Chondrocyte (in vitro differentiated cells): ENCODE results near the gene ZBTB3. TPM values are rescaled to one million over a fixed set of nuclear protein-coding genes. Genes with fewer than 3 reads are reported as not detected.

Source experiments
- DNase-seq: peaks from one replicate; pipeline ENCODE4 v3.0.0; 2021; ENCODE audit warnings: mixed read lengths, low spot score
- H3K27ac Mint-ChIP-seq: one replicate; pipeline ENCODE4 v1.8.0; 2021; ENCODE audit warnings: mild to moderate bottlenecking, moderate library complexity, mixed read lengths; ENCODE audit not compliant: unreplicated experiment
- H3K27me3 Mint-ChIP-seq: 2 replicates; pipeline ENCODE4 v1.8.0; 2021; ENCODE audit warnings: low read depth, mixed read lengths
- H3K36me3 Mint-ChIP-seq: 2 replicates; pipeline ENCODE4 v1.8.0; 2021; ENCODE audit warnings: low read depth, mixed read lengths
- H3K4me1 Mint-ChIP-seq: 2 replicates; pipeline ENCODE4 v1.8.0; 2021; ENCODE audit warnings: low read depth, mild to moderate bottlenecking, mixed read lengths
- H3K4me3 Mint-ChIP-seq: one replicate; pipeline ENCODE4 v1.8.0; 2021; ENCODE audit warnings: mild to moderate bottlenecking, moderate library complexity, mixed read lengths; ENCODE audit not compliant: unreplicated experiment
- H3K9me3 Mint-ChIP-seq: 2 replicates; pipeline ENCODE4 v1.8.0; 2021; ENCODE audit warnings: low read depth, mixed read lengths
- long read RNA-seq: library from polyadenylated mRNA; stranded (forward); transcript quantifications from one replicate; pipeline ENCODE4 v2.0.0, GENCODE V29; 2021
- total RNA-seq: library from RNA; stranded (reverse); gene quantifications from 3 replicates; pipeline ENCODE4 v1.2.1, GENCODE V29; 2021
- TF ChIP-seq, protein P1 (sequence below): fragments of 200-600 bp; sonication (generic); IDR thresholded peaks from 2 replicates; pipeline ENCODE4 v1.5.0; 2021; ENCODE audit warnings: antibody characterized with exemption, mild to moderate bottlenecking, moderate library complexity

The ZBTB3 gene
- total RNA-seq = 10.2 to 13.0 TPM (median 11.3 TPM) in 3 replicates
- long read RNA-seq, partial matches to known transcripts = 0 of 6 reads
- long read RNA-seq, other reads (novel, unspliced or antisense) = 3 of 6 reads

DNA sequence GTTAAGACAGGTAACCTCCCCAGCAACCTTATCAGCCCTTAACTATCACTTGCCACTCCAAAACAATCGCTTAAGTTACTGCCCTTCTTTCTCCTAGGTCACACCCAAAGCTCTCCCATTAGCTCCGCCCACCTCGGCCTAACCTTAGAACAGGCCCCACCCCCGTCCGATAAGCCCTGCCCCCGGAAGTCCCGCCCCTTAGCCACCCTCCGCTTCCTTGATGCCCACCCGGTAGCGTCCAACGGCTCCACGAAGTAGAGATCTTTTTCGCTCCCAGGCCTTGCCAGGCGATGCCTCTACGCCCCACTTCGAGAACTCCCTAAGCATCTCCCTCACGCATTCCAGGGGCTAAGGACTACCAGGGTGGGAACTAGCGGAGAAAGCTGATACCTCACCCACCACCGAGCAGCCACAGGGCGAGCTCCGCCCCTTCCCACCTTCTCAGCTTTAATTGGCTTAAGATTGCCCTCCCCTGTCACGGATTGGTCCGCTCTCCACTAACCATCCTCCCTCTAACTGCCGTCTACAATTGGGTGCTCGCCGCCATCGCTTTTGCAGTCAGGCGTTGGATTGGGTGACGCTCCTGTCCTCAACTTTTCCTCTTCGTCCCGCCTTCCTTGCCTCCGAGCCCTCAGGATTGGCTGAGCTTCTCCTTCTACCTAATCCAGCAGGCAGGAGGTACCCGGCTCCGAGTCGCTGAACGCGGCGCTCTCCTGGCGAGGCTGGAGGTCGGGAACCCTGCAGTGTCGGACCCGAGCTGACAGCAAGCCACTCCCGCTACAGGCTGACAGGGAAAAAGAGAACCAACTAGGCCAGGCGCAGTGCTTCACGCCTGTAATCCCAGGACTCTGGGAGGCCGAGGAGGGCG is at the start of gene ZBTB3:
Gene ZBTB3 (minus strand): TSS at position 425 of the 868 bp plus-strand sequence. CDS start 496 bp downstream, outside the sequence.
- Mint-ChIP-seq H3K27ac (peak within 1 kb of the TSS; percentile 99), H3K9me3 (no peaks in the 10 kb centered on the region), H3K36me3 (peaks cover 4% of the 10 kb centered on the region), H3K4me1 (peaks cover 20% of the 10 kb centered on the region), H3K4me3 (peak within 1 kb of the TSS; percentile 97), H3K27me3 (no peaks in the 10 kb centered on the region)
- peak; percentile 98 for DNase-seq
- TF ChIP-seq, protein P1, sequence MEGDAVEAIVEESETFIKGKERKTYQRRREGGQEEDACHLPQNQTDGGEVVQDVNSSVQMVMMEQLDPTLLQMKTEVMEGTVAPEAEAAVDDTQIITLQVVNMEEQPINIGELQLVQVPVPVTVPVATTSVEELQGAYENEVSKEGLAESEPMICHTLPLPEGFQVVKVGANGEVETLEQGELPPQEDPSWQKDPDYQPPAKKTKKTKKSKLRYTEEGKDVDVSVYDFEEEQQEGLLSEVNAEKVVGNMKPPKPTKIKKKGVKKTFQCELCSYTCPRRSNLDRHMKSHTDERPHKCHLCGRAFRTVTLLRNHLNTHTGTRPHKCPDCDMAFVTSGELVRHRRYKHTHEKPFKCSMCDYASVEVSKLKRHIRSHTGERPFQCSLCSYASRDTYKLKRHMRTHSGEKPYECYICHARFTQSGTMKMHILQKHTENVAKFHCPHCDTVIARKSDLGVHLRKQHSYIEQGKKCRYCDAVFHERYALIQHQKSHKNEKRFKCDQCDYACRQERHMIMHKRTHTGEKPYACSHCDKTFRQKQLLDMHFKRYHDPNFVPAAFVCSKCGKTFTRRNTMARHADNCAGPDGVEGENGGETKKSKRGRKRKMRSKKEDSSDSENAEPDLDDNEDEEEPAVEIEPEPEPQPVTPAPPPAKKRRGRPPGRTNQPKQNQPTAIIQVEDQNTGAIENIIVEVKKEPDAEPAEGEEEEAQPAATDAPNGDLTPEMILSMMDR = no peak

GRCh38 chr11:62801071-62801470 is 47.1 kb upstream of the ZBTB3 start:
- Mint-ChIP-seq H3K27ac (no peak overlapping the region), H3K9me3 (no peaks in the 10 kb centered on the region), H3K4me3 (no peak overlapping the region), H3K4me1 (peaks cover 15% of the 10 kb centered on the region), H3K36me3 (peaks cover 30% of the 10 kb centered on the region), H3K27me3 (no peaks in the 10 kb centered on the region)
- TF ChIP-seq, protein P1 = no peak
- DNase-seq = no peak

GRCh38 chr11:62799486-62799885 is 45.5 kb upstream of the ZBTB3 start:
- DNase-seq = no peak
- Mint-ChIP-seq H3K9me3 (no peaks in the 10 kb centered on the region), H3K27ac (no peak overlapping the region), H3K27me3 (no peaks in the 10 kb centered on the region), H3K4me3 (no peak overlapping the region), H3K36me3 (peaks cover 42% of the 10 kb centered on the region), H3K4me1 (peaks cover 12% of the 10 kb centered on the region)
- TF ChIP-seq, protein P1 = no peak

DNA sequence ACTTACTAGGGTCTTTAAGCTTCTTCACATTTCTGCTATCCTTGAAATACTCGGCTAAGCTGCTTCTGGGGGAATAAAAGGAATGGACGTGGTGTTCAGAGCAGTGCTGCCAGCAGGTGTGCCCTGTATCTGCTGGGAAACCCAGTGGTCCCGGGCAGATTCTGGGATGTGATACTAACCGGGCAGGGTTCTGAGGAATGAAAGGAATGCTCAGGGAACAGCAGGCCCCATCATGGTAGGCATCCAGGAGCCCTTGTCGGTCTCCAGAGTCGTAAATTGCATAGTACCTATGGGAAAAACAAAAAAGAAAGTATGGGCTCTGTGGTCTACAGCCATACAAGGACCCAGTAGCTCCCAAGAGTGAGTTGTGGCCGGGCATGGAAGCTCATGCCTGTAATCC is 42.3 kb upstream of the ZBTB3 start:
- Mint-ChIP-seq H3K9me3 (no peaks in the 10 kb centered on the region), H3K27ac (no peak overlapping the region), H3K27me3 (no peaks in the 10 kb centered on the region), H3K36me3 (peaks cover 43% of the 10 kb centered on the region), H3K4me1 (peaks cover 10% of the 10 kb centered on the region), H3K4me3 (no peak overlapping the region)
- no peak for DNase-seq
- TF ChIP-seq, protein P1 = no peak

- no peak for DNase-seq
- Mint-ChIP-seq H3K27me3 (no peaks in the 10 kb centered on the region), H3K36me3 (peaks cover 35% of the 10 kb centered on the region), H3K4me1 (peaks cover 28% of the 10 kb centered on the region), H3K4me3 (no peak overlapping the region), H3K9me3 (no peaks in the 10 kb centered on the region), H3K27ac (no peak overlapping the region)
- TF ChIP-seq, protein P1 = no peak
Observed at GRCh38 chr11:62794201-62794775, 40.3 kb upstream of the ZBTB3 start.
